ENCODE results near the gene CBY1.

DNA sequence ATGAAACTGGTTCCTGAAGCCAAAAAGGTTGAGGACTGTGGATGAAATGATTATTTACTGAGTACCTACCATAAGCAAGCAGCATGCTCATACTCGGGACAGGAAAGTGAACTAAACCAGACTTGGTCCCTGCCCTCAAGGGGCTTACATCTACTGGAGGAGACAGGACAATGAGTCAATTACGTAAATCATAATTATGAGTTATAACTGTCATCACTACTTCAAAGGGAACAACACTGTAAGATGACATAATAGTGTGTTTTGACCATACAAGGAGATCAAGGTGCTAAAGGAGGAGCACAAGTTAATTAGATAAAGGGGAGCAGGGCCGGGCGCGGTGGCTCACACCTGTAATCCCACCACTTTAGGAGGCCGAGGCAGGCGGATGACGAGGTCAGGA lies 2.7 kb upstream of the CBY1 start:
- TF ChIP-seq EZH2phosphoT487 (IDR thresholded peaks at IDR 0.05; ENCODE audit: borderline replicate concordance, low read depth, low read length), result no peak
- TF ChIP-seq, protein P1, sequence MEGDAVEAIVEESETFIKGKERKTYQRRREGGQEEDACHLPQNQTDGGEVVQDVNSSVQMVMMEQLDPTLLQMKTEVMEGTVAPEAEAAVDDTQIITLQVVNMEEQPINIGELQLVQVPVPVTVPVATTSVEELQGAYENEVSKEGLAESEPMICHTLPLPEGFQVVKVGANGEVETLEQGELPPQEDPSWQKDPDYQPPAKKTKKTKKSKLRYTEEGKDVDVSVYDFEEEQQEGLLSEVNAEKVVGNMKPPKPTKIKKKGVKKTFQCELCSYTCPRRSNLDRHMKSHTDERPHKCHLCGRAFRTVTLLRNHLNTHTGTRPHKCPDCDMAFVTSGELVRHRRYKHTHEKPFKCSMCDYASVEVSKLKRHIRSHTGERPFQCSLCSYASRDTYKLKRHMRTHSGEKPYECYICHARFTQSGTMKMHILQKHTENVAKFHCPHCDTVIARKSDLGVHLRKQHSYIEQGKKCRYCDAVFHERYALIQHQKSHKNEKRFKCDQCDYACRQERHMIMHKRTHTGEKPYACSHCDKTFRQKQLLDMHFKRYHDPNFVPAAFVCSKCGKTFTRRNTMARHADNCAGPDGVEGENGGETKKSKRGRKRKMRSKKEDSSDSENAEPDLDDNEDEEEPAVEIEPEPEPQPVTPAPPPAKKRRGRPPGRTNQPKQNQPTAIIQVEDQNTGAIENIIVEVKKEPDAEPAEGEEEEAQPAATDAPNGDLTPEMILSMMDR (conservative IDR thresholded peaks at IDR 0.05; ENCODE audit: low read length), result no peak
